PC-9 (cell line): Measurements from ENCODE around the gene PPM1B. TPM values are rescaled to one million over a fixed set of nuclear protein-coding genes. Genes with fewer than 3 reads are reported as not detected.
"Not testable (repeated sequence)": the region's sequence is repeated elsewhere in the genome, so short reads cannot be mapped to it uniquely, and the experiment has no call there.

Experiments used
- BruUV-seq: library from RNA; stranded (reverse); fragments of 400-500 nt; replicated peaks from 2 replicates; lab custom pipeline; 2021; lab: Mats Ljungman, UMichigan
- CTCF ChIA-PET: fragments of 300-600 bp; sonication (Branson Sonifier 250); formaldehyde crosslinking; loops from one replicate; lab custom pipeline; 2022; ENCODE audit warnings: antibody characterized with exemption; lab: Charles Lee
- POLR2A ChIA-PET: fragments of 300-600 bp; sonication (Branson Sonifier 250); formaldehyde crosslinking; loops from one replicate; lab custom pipeline; 2022; ENCODE audit warnings: antibody characterized with exemption; ENCODE audit not compliant: unreplicated experiment; lab: Charles Lee
- DNase-seq, 2 experiments: peaks; one replicate each; pipeline versions ENCODE4 v3.0.0 to v3.0.0-alpha.2; 2015 to 2022; ENCODE audit warnings: mixed read lengths in 1 of 2
- H2AFZ ChIP-seq: fragments of 200-600 bp; sonication (generic); 2 replicates; pipeline ENCODE4 v1.8.1; 2017; ENCODE audit warnings: antibody characterized with exemption
- H3F3A ChIP-seq: fragments of 200-600 bp; sonication (generic); 2 replicates; pipeline ENCODE4 v1.8.1; 2017; ENCODE audit warnings: antibody characterized with exemption, mild to moderate bottlenecking, low read depth; ENCODE audit not compliant: insufficient read depth
- H3K27ac ChIP-seq: fragments of 200-600 bp; sonication (generic); 2 replicates; pipeline ENCODE4 v1.6.1; 2016; ENCODE audit warnings: mixed run types
- H3K27me3 ChIP-seq: fragments of 200-600 bp; sonication (generic); 2 replicates; pipeline ENCODE4 v1.6.1; 2016; ENCODE audit warnings: low read depth, mixed run types; ENCODE audit not compliant: insufficient read depth
- H3K36me3 ChIP-seq: fragments of 200-600 bp; sonication (generic); 2 replicates; pipeline ENCODE4 v1.6.1; 2016; ENCODE audit warnings: low read depth, mixed run types
- H3K4me1 ChIP-seq: fragments of 200-600 bp; sonication (generic); replicated peaks from 2 replicates; pipeline ENCODE4 v1.6.1; 2016; ENCODE audit warnings: mixed run types; ENCODE audit not compliant: insufficient read depth
- H3K4me2 ChIP-seq: fragments of 200-600 bp; sonication (generic); 2 replicates; pipeline ENCODE4 v1.6.1; 2017; ENCODE audit warnings: mixed run types
- H3K4me3 ChIP-seq: fragments of 200-600 bp; sonication (generic); 2 replicates; pipeline ENCODE4 v1.6.1; 2016; ENCODE audit warnings: mixed run types
- H3K79me2 ChIP-seq: fragments of 200-600 bp; sonication (generic); 2 replicates; pipeline ENCODE4 v1.6.1; 2017; ENCODE audit warnings: low read depth, mixed run types
- H3K9me2 ChIP-seq: fragments of 200-600 bp; sonication (generic); 2 replicates; pipeline ENCODE4 v1.8.1; 2017; ENCODE audit warnings: mild to moderate bottlenecking; ENCODE audit not compliant: insufficient read depth
- H3K9me3 ChIP-seq: fragments of 200-600 bp; sonication (generic); 2 replicates; pipeline ENCODE4 v1.8.1; 2016; ENCODE audit warnings: low read depth; ENCODE audit not compliant: insufficient read depth
- H4K20me1 ChIP-seq: fragments of 200-600 bp; sonication (generic); 2 replicates; pipeline ENCODE4 v1.8.1; 2017; ENCODE audit not compliant: insufficient read depth
- CTCF ChIP-seq: fragments of 200-600 bp; sonication (generic); conservative IDR thresholded peaks from 2 replicates; pipeline ENCODE4 v1.6.1; 2017; ENCODE audit warnings: mixed run types, antibody characterized with exemption, mild to moderate bottlenecking, moderate library complexity
- EZH2 ChIP-seq: fragments of 200-600 bp; sonication (generic); IDR thresholded peaks from 2 replicates; pipeline ENCODE4 v1.8.0; 2017; ENCODE audit warnings: antibody characterized with exemption, low read depth
- intact Hi-C: fragments of 100-400 bp; cut with micrococcal nuclease; formaldehyde crosslinking; loops from one replicate; pipeline ENCODE4 v1.10.0; 2022; ENCODE audit not compliant: unreplicated experiment
- total RNA-seq: library from RNA; stranded (reverse); gene quantifications from 2 replicates; pipeline ENCODE4 v1.2.3, GENCODE V29; 2021

Gene PPM1B
- total RNA-seq, 1 experiment from 2014 or later = 45.0 TPM

GRCh38 chr2:44247924-44248323 is 79.2 kb downstream of the PPM1B start:
- DNase-seq = no peak
- ChIA-PET POLR2A (no interaction called here), CTCF (no interaction called here)
- H3K36me3 ChIP-seq = no peaks in the 10 kb centered on the region
- H3K27ac ChIP-seq = no peak overlapping the region
- no peaks in the 10 kb centered on the region for H4K20me1 ChIP-seq
- H3K9me2 ChIP-seq = no peaks in the 10 kb centered on the region
- H3K27me3 ChIP-seq = no peaks in the 10 kb centered on the region
- H3F3A ChIP-seq = peaks cover 9% of the 10 kb centered on the region
- peaks cover 9% of the 10 kb centered on the region; the same call in 1 of the 2 replicates for H3K9me3 ChIP-seq
- TF ChIP-seq CTCF = no peak
- TF ChIP-seq EZH2 = no peak
- BruUV-seq = no TSS peak
- peaks cover 17% of the 10 kb centered on the region for H3K4me1 ChIP-seq
- intact Hi-C loops = loop anchor here (10.0 kb wide), 1 partner anchor 147 kb away; no protein-coding TSS in a partner anchor
- H3K79me2 ChIP-seq = no peaks in the 10 kb centered on the region
- no peak overlapping the region for H3K4me3 ChIP-seq
- H2AFZ ChIP-seq = no peak overlapping the region
- H3K4me2 ChIP-seq = no peak overlapping the region

GRCh38 chr2:44249269-44249668 is 80.6 kb downstream of the PPM1B start:
- DNase-seq, BruUV-seq, H3K36me3 ChIP-seq, H3K4me2 ChIP-seq, H4K20me1 ChIP-seq, CTCF ChIA-PET, H3K79me2 ChIP-seq, H3K27me3 ChIP-seq, H3K9me2 ChIP-seq, H2AFZ ChIP-seq, H3F3A ChIP-seq, H3K27ac ChIP-seq, H3K4me3 ChIP-seq, POLR2A ChIA-PET: not testable (repeated sequence)
- Histone ChIP-seq H3K9me3 (peaks cover 14% of the 10 kb centered on the region; the same call in 1 of the 2 replicates), H3K4me1 (peaks cover 15% of the 10 kb centered on the region)
- intact Hi-C loops = loop anchor here (10.0 kb wide), 1 partner anchor 146 kb away; no protein-coding TSS in a partner anchor

GRCh38 chr2:44250376-44250775 is 81.7 kb downstream of the PPM1B start:
- intact Hi-C loops = no loop called here
- peaks cover 6% of the 10 kb centered on the region; the same call in 1 of the 2 replicates for H3K4me1 ChIP-seq
- H3K36me3 ChIP-seq = no peaks in the 10 kb centered on the region
- no peaks in the 10 kb centered on the region for H3K9me2 ChIP-seq
- no peak overlapping the region for H2AFZ ChIP-seq
- H3K9me3 ChIP-seq = peaks cover 14% of the 10 kb centered on the region; the same call in 1 of the 2 replicates
- no peak overlapping the region for H3K4me2 ChIP-seq
- DNase-seq = no peak
- no peak overlapping the region for H3K27ac ChIP-seq
- no peak overlapping the region for H3K4me3 ChIP-seq
- ChIA-PET CTCF (no interaction called here), POLR2A (no interaction called here)
- peaks cover 4% of the 10 kb centered on the region; the same call in 1 of the 2 replicates for H3F3A ChIP-seq
- H3K27me3 ChIP-seq = no peaks in the 10 kb centered on the region
- H3K79me2 ChIP-seq = no peaks in the 10 kb centered on the region
- BruUV-seq = no TSS peak
- no peak for TF ChIP-seq CTCF
- TF ChIP-seq EZH2 = no peak
- H4K20me1 ChIP-seq = no peaks in the 10 kb centered on the region

GRCh38 chr2:44254023-44254422 is 85.3 kb downstream of the PPM1B start:
- Histone ChIP-seq H3K79me2 (no peaks in the 10 kb centered on the region), H3K4me1 (no peaks in the 10 kb centered on the region), H3K9me2 (no peaks in the 10 kb centered on the region), H3K27me3 (no peaks in the 10 kb centered on the region), H3K4me3 (no peak overlapping the region), H3K36me3 (no peaks in the 10 kb centered on the region), H3F3A (no peaks in the 10 kb centered on the region), H2AFZ (no peak overlapping the region), H3K27ac (no peak overlapping the region), H4K20me1 (no peaks in the 10 kb centered on the region), H3K4me2 (no peak overlapping the region), H3K9me3 (peaks cover 14% of the 10 kb centered on the region; the same call in 1 of the 2 replicates)
- intact Hi-C loops = no loop called here
- no peak for TF ChIP-seq EZH2
- TF ChIP-seq CTCF = no peak
- BruUV-seq = no TSS peak
- ChIA-PET POLR2A (no interaction called here), CTCF (no interaction called here)
- DNase-seq = no peak

GRCh38 chr2:44255704-44256103 is 87.0 kb downstream of the PPM1B start:
- H3K27ac ChIP-seq, H3K79me2 ChIP-seq, intact Hi-C loops, H3K4me1 ChIP-seq, H3K4me2 ChIP-seq, H3K27me3 ChIP-seq, H4K20me1 ChIP-seq, H3F3A ChIP-seq, DNase-seq, H3K4me3 ChIP-seq, H3K36me3 ChIP-seq, H2AFZ ChIP-seq, H3K9me2 ChIP-seq, BruUV-seq, CTCF ChIA-PET: not testable (repeated sequence)
- POLR2A ChIA-PET = interaction anchor here (0.6 kb wide), 1 partner anchor 64 kb away, joined by 5 read pairs; no protein-coding TSS in a partner anchor
- peaks cover 14% of the 10 kb centered on the region; the same call in 1 of the 2 replicates for H3K9me3 ChIP-seq
